Transverse colon (tissue), 4 donors: ENCODE data around the gene SGF29. TPM values are rescaled to one million over a fixed set of nuclear protein-coding genes. Genes with fewer than 3 reads are reported as not detected.
A peak's percentile ranks its signal among the peaks of the same experiment; 100 is the strongest.

Experiments
- DNase-seq: peaks from one replicate; pipeline ENCODE4 v3.0.0-alpha.2; 2019
- H3K27ac ChIP-seq, 4 donors: fragments of 200-600 bp; sonication (generic); 2 replicates each; pipeline ENCODE4 v1.5.1; 2016 to 2018; ENCODE audit warnings: inconsistent platforms in 4 of 4
- H3K27me3 ChIP-seq: fragments of 200-600 bp; sonication (generic); 2 replicates; pipeline ENCODE4 v1.5.1; 2017; ENCODE audit warnings: inconsistent platforms
- H3K36me3 ChIP-seq, 4 donors: fragments of 200-600 bp; sonication (generic); 2 replicates each; pipeline ENCODE4 v1.5.1; 2017 to 2019; ENCODE audit warnings: inconsistent platforms in 4 of 4
- H3K4me1 ChIP-seq, 4 donors: fragments of 200-600 bp; sonication (generic); 2 replicates each; pipeline ENCODE4 v1.5.1; 2017 to 2020; ENCODE audit warnings: inconsistent platforms in 4 of 4
- H3K4me3 ChIP-seq, 4 donors: fragments of 200-600 bp; sonication (generic); 1 replicate in 1 of 4; 2 replicates in 3 of 4; pipeline versions ENCODE4 v1.5.1 to v1.6.1; 2017 to 2019; ENCODE audit warnings: inconsistent platforms in 4 of 4
- H3K9me3 ChIP-seq, 2 donors: fragments of 200-600 bp; sonication (generic); 2 replicates each; pipeline ENCODE4 v1.5.1; 2017 to 2019; ENCODE audit warnings: inconsistent platforms in 2 of 2
- EP300 ChIP-seq: sonication (generic); formaldehyde crosslinking; IDR thresholded peaks from one replicate; pipeline ENCODE4 v1.6.1; 2017; ENCODE audit warnings: antibody characterized with exemption, low read depth
- POLR2A ChIP-seq: fragments of 450-650 bp; IDR thresholded peaks from one replicate; pipeline ENCODE4 v1.6.1; 2016; ENCODE audit warnings: antibody characterized with exemption, mild to moderate bottlenecking, moderate library complexity
- POLR2AphosphoS5 ChIP-seq, 3 donors: sonication (generic); formaldehyde crosslinking; IDR thresholded peaks; one replicate each; pipeline ENCODE4 v1.6.1; 2016; ENCODE audit warnings: antibody characterized with exemption in 3 of 3
- WGBS, 2 donors: methylation state at CpG; one replicate each; pipeline ENCODE4 v1.1.5; 2018; ENCODE audit warnings: low coverage in 1 of 2; 5-methylcytosine and 5-hydroxymethylcytosine counted together
- in situ Hi-C, 4 donors: fragments of 200-750 bp; cut with MboI; loops; one replicate each; pipeline versions ENCODE4 v1.15.0 to v1.15.1; 2017; ENCODE audit warnings: low sequenced_read_pairs in 3 of 4, low pct_ligation_motif_present in 1 of 4, low pct_unique_long_range_greater_than_20kb in 1 of 4
- intact Hi-C: fragments of 100-400 bp; cut with DNase I; formaldehyde crosslinking; loops from one replicate; pipeline ENCODE4 v1.15.1; 2023; ENCODE audit warnings: low total_unique reads
- total RNA-seq, 4 donors: library from RNA; depleted of rRNA; stranded (reverse); fragments of >200 nt; gene quantifications; one replicate each; pipeline ENCODE4 v1.1.0, GENCODE V29; 2016
- TF ChIP-seq, protein P1 (sequence below), 5 experiments: fragments of 200-600 bp in 3 of 5; fragments of 450-650 bp in 2 of 5; sonication (generic) in 3 of 5; IDR thresholded peaks; 1 replicate in 2 of 5; 2 replicates in 3 of 5; pipeline ENCODE4 v1.5.1; 2016 to 2017; ENCODE audit warnings: antibody characterized with exemption in 5 of 5, inconsistent platforms in 3 of 5, mild to moderate bottlenecking in 2 of 5, moderate library complexity in 1 of 5

Gene SGF29
- total RNA-seq, 4 donors from 2014 or later = 22.1 to 95.0 (median 32.1) TPM

DNA sequence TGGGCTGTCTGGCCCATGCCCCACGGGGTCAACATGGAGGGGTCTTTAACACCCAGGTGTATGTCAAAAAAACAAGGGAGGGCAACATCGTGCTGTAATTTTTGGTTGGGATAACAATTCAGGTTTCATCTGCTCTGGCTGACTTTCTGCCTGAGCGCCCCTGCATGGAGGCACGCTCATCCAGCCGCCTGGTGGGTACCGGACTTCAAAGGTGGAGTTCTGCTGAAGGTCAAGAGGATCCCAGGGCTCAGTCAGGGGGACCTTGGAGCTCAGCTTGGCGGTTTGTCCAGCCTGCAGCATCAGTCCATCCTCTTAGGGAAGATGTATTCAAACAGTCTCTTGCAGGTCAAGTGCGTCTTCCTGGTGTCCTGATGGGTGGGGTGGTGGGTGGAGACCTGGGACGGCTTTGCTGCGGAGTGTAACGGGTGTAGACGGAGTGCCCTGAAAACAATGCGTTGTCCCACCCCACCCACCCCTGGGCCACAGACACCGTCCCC is 5.4 kb upstream of the SGF29 start:
- Histone ChIP-seq H3K4me3 (no peak overlapping the region), H3K9me3 (no peaks in the 10 kb centered on the region), H3K36me3 (no peaks in the 10 kb centered on the region), H3K4me1 (peaks cover 0 to 17% (median 8%) of the 10 kb centered on the region in 4 donors), H3K27me3 (no peaks in the 10 kb centered on the region), H3K27ac (no peak overlapping the region)
- intact Hi-C loops (no loop called here), in situ Hi-C loops (loop anchor here in 1 of 4 donors (10.0 kb wide), 1 partner anchor 64 kb away; no protein-coding TSS in a partner anchor)
- WGBS, 2 donors = 71 to 79% methylated on average over 2 to 13 of the region's 14 CpGs
- TF ChIP-seq EP300 (no peak), POLR2A (no peak), POLR2AphosphoS5 (IDR thresholded peaks at IDR 0.05) (no peak)
- TF ChIP-seq, protein P1, sequence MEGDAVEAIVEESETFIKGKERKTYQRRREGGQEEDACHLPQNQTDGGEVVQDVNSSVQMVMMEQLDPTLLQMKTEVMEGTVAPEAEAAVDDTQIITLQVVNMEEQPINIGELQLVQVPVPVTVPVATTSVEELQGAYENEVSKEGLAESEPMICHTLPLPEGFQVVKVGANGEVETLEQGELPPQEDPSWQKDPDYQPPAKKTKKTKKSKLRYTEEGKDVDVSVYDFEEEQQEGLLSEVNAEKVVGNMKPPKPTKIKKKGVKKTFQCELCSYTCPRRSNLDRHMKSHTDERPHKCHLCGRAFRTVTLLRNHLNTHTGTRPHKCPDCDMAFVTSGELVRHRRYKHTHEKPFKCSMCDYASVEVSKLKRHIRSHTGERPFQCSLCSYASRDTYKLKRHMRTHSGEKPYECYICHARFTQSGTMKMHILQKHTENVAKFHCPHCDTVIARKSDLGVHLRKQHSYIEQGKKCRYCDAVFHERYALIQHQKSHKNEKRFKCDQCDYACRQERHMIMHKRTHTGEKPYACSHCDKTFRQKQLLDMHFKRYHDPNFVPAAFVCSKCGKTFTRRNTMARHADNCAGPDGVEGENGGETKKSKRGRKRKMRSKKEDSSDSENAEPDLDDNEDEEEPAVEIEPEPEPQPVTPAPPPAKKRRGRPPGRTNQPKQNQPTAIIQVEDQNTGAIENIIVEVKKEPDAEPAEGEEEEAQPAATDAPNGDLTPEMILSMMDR (IDR thresholded peaks at IDR 0.05) = no peak
- DNase-seq = no peak

DNA sequence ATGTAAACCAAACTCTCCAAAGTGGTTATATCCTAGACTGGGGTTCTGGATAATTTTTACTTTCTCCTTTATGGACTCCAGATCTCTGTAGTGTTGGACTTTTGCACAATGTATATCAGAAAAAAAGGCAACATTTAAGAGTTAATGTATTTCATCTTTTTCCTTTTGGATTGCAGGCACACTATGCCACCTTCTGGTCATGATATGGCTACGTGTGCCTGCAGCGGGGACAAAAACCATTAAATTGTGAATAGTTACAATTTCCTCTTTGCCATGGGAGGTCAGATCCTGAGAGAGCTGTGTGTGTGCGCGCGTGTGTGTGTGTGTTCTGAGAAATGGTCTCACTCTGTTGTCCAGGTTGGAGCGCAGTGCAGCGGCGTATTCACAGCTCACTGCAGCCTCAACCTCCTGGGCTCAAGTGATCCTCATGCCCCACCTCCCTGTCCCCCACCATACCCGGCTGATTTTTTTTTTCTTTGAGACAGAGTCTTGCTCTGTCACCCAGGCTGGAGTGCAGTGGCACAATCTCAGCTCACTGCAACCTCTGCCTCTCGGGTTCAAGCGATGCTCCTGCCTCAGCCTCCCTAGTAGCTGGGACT is 4.3 kb upstream of the SGF29 start:
- intact Hi-C loops (no loop called here), in situ Hi-C loops (loop anchor here in 1 of 4 donors (10.0 kb wide), 1 partner anchor 65 kb away; no protein-coding TSS in a partner anchor)
- DNase-seq = no peak
- Histone ChIP-seq H3K36me3 (no peaks in the 10 kb centered on the region), H3K27me3 (no peaks in the 10 kb centered on the region), H3K4me3 (no peak overlapping the region), H3K9me3 (no peaks in the 10 kb centered on the region), H3K27ac (no peak overlapping the region), H3K4me1 (peaks cover 0 to 15% (median 6%) of the 10 kb centered on the region in 4 donors)
- TF ChIP-seq EP300 = no peak
- TF ChIP-seq, protein P1 (IDR thresholded peaks at IDR 0.05) = peak; percentile 52 to 74 (median 54)
- 23 to 35% methylated on average over 10 to 11 of the region's 11 CpGs for WGBS, 2 donors

DNA sequence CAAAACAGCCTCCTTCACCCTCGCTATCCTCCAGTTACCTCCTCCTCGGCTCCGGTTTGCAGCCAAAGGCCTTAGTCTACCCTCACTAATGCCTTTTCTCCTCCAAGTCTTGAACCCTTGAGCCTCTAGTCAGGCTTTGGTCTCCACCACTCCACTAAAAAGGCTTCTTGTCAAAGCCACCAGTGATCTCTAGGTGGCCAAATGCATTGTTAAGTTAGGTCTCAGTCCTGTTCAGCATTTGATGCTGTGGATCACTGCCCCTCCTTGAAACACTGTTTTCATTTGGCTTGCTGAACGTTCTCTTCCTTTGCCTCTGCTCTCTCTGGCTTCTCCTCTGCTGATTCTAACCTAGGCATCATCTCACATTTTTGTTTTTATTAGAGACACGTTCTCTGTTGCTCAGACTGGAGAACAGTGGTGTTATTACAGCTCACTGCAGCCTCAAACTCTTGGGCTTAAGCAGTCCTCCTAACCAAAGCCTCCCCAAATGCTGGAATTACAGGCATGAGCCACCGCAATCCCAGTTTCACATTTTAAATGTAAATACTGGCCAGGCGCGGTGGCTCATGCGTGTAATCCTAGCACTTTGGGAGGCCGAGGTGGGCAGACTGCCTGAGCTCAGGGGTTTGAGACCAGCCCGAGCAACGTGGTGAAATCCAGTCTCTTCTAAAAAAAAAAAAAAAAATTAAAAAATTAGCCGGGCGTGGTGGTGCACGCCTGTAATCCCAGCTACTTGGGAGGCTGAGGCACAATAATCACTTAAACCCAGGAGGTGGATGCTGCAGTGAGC is 1.1 kb downstream of the SGF29 start:
- Histone ChIP-seq H3K4me1 (peaks cover 5 to 20% (median 13%) of the 10 kb centered on the region in 4 donors), H3K9me3 (no peaks in the 10 kb centered on the region), H3K36me3 (peaks cover 0 to 12% (median 2%) of the 10 kb centered on the region in 4 donors), H3K4me3 (peak overlapping the region; percentile 19 to 70 (median 62)), H3K27me3 (no peaks in the 10 kb centered on the region), H3K27ac (peak overlapping the region; percentile 97 to 99 (median 98))
- no peak for DNase-seq
- intact Hi-C loops = loop anchor here (5.0 kb wide), 2 partner anchors 68 to 307 kb away; partner anchors contain the start of gene SH2B1
- 80 to 82% methylated on average over 15 of the region's 15 CpGs for WGBS, 2 donors
- TF ChIP-seq POLR2A (no peak), EP300 (no peak), POLR2AphosphoS5 (IDR thresholded peaks at IDR 0.05) (no peak)
- TF ChIP-seq, protein P1 (IDR thresholded peaks at IDR 0.05) = no peak
- in situ Hi-C loops = no loop called here

DNA sequence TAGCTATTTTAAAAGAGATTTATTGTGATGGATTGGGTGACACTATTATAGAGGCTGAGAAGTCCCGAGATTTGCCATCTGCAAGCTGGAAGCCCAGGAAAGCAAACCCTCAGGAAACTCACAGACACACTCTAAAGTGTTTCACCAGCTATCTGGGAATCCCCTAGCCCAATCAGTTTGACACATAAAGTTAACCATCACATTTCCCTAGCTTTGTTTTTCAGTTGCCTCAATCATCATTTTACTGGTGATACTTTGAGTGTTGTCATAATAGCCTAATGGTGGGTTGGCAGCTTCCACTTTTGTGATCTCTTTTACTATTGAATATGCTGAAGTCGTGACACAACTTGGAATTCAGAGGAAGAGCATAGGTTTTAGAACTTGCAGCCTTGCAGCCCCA is 1.8 kb downstream of the SGF29 start:
- in situ Hi-C loops (no loop called here), intact Hi-C loops (no loop called here)
- H3K9me3 ChIP-seq = no peaks in the 10 kb centered on the region
- peaks cover 0 to 12% (median 2%) of the 10 kb centered on the region in 4 donors for H3K36me3 ChIP-seq
- 72 to 75% methylated on average over 2 of the region's 2 CpGs for WGBS, 2 donors
- H3K27ac ChIP-seq = no peak overlapping the region
- TF ChIP-seq POLR2AphosphoS5 (IDR thresholded peaks at IDR 0.05) (no peak), POLR2A (no peak)
- no peak overlapping the region for H3K4me3 ChIP-seq
- H3K27me3 ChIP-seq = no peaks in the 10 kb centered on the region
- no peak for DNase-seq
- peaks cover 5 to 20% (median 13%) of the 10 kb centered on the region in 4 donors for H3K4me1 ChIP-seq
